ENCODE data around the gene KCNT2.

- no peak for TF ChIP-seq SUZ12 (IDR thresholded peaks at IDR 0.05; ENCODE audit: extremely low read depth, insufficient read depth, insufficient read length)
- TF ChIP-seq YY1 (IDR thresholded peaks at IDR 0.05; ENCODE audit: insufficient read depth, insufficient read length), result no peak
- TF ChIP-seq ZNF274 (IDR thresholded peaks at IDR 0.05; ENCODE audit: low read depth, low read length), result no peak
These were observed 295.5 kb downstream of the KCNT2 start for GRCh38 chr1:196312739-196313138.

Measured in NT2/D1 (cell line).